Occipital lobe (tissue), 2 donors: ENCODE results near the gene PCID2. TPM values are rescaled to one million over a fixed set of nuclear protein-coding genes. Genes with fewer than 3 reads are reported as not detected.

Source experiments
- DNase-seq: peaks from one replicate; lab custom pipeline; 2025; lab: John Stamatoyannopoulos, UW
- total RNA-seq: library from RNA; depleted of rRNA; stranded (reverse); fragments of >200 nt; gene quantifications from one replicate; pipeline ENCODE4 v1.2.3, GENCODE V29; 2014

Gene PCID2
- total RNA-seq, 1 donor from 2014 or later, result 45.9 TPM

DNA sequence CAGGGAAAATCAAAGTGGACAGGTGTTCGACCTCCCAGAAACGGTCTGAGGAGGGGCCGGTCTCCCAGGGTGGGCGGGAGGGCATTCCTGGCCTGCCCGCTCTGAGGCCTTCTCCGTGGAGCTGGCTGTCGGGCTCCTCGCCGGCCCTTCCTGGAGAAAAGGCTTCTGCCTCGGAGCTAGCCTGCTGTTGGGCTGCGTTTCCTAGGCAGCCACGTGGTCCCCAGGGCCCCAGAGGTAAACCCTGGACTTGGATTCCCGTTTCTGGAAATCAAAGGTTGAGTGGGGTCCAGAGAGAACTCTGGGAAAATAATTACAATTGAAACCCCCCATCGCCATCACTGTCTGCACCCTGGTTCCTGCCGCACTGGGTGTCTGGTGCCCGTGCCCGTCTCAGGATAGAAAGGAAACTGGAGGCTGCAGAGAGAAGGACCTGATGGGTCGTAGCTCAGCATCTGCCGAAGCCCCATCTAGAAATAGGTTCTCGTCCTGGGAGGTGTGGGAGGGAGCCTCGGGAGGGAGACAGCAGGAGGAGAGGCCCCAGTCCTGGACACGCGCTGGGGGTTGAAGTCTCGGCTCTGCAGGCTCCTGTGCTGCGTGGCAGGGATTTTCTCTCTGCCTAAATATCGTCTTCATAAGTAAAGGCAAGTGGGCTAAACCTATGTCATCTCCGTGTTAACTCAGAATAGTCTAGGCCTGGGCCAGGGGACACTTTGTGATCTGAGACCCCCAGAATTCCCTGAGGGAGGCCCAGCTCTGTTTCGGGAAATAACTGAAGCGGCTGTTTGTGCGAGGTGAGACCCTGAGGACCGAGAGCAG lies 57.7 kb downstream of the PCID2 start:
- no peak for DNase-seq

DNA sequence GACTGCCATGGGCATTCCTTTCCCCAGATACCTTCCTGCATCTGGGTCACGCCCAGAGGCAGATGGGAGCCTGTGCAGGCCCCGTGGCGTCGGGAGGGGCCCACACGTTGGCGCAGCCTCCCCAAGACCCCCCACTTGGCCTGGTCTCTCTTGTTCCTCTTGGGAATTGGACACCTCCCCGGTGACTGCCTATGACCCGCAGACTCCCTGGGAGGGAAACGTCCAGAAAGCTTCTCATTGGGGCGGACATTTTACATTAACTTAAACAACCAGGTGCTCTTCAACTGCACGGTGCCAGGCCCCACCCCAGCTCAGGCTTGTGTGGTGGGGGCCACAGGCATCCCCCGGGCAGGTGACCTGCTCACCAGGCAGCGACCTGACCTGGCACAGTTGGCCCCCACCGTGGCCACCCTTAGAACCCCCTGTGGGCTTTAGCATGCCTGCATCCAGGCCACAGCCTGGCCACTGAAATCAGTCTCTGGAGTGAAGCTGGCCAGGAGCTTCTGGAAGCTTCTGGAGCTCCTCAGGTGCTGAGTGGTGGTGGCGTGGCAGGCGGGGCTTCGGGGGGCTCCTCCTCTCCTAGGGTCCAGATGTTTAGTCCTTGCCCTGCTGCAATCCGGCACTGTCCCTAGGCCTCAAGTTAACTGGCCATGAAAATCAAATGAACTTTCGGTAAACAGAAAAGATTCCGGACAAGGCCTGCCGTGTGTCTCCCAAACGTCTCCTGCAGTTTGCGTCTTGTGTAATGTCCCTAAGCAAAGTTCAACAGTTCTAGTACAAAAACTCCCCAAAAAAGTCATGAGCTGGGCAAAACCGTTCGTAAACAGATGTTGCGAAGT lies 58.5 kb downstream of the PCID2 start:
- no peak for DNase-seq

DNA sequence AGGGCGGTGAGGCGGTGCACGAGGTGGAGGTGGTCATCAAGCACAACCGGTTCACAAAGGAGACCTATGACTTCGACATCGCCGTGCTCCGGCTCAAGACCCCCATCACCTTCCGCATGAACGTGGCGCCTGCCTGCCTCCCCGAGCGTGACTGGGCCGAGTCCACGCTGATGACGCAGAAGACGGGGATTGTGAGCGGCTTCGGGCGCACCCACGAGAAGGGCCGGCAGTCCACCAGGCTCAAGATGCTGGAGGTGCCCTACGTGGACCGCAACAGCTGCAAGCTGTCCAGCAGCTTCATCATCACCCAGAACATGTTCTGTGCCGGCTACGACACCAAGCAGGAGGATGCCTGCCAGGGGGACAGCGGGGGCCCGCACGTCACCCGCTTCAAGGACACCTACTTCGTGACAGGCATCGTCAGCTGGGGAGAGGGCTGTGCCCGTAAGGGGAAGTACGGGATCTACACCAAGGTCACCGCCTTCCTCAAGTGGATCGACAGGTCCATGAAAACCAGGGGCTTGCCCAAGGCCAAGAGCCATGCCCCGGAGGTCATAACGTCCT lies 59.4 kb downstream of the PCID2 start:
- no peak for DNase-seq

DNA sequence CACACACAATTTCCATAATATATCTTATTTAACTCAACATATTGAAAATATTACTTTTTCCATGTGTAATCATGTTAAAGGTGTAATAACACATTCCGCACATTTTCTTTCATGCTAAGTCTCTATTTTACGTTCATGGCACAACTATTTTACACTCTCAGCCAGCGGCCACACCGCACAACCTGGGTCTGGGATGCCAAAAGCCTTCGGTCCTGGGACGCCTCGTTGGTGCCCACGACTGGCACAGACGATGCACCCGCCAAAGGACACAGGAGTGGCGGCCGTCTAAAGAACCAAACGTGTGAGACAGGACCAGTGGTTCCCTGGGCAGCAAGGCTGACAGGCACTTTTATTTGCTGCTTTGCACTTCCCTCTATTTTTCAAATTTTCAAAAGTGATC lies 60.1 kb downstream of the PCID2 start:
- DNase-seq, result no peak

DNA sequence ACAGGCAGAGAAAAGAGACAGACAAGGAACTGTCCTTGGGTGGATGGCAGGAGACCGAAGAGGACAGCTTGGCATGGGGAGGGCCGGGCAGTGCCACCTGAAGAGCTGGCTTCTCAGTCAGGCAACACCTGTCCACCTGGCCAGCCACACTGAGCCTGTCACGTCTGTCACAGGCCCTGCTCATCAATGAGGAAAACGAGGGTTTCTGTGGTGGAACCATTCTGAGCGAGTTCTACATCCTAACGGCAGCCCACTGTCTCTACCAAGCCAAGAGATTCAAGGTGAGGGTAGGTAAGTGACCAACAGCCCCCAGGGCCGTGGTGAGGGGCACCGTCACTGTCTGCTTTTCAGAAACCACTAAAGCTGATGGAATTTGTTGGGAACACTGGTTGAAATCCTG lies 61.3 kb downstream of the PCID2 start:
- no peak for DNase-seq

DNA sequence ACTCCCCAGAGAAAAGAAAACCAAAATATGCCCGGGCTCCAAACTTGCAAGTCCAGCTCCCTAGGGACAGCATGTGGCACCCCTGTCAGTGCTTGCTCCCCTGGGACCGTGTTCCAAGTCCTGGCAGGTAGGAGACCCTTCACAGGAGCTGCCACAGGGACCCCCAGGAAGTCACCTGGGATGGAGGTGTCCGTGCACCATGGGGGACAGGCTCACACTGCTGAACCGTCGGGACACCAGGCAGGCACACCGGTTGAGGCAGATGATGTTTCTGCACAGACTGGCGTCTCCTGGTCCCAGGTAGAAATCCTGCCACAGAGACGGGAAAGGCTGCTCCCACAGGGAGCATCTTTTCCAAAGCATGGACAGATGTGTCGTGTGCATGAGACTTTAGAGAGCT lies 61.7 kb downstream of the PCID2 start:
- DNase-seq, result no peak

DNA sequence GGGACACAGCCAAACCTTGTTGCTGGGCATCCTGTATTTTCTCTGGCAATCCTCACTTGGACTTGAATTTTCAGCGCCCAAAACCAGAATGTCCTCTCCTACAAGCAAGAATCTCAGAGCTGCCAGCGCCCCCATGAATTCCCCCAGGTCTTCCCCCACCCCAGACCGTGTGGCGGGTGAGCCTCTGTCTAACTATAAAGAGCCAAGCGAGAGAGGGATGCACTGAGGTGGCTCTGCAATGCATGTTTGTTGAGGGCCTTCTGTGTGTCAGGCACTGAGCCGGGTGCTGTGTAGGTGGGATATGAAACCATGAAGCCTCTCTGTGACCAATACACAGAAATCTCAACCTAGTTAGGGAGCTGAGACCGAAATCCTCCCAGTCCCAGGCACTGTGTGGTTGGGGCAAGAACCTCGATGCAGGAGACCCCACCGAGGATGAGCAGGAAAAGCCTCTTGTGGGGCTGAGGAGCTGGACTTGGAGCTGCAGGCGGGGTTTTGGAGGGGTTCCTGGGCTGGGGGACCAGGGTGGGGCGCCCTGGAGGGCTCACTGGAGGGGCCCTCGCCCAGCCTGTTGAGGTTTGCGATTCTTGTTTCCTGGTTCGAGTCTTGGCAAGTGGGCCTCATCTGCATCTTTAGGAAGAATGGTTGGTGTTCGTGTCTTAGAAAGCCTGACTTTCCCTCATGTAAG lies 62.4 kb downstream of the PCID2 start:
- DNase-seq, result no peak

DNA sequence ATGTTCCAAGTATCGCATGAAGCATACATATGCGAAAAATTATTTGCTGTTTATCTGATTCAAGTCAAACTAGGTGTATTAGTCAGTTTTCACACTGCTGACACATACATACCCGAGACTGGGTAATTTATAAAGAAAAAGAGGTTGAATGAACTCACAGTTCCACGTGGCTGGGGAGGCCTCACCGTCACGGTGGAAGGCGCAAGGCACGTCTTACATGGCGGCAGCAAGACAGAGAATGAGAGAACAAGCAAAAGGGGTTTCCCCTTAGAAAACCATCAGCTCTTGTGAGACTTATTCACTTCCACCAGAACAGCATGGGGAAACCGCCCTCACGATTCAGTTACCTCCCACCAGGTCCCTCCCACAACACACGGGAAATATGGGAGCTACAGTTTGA lies 63.0 kb downstream of the PCID2 start:
- DNase-seq, result no peak

DNA sequence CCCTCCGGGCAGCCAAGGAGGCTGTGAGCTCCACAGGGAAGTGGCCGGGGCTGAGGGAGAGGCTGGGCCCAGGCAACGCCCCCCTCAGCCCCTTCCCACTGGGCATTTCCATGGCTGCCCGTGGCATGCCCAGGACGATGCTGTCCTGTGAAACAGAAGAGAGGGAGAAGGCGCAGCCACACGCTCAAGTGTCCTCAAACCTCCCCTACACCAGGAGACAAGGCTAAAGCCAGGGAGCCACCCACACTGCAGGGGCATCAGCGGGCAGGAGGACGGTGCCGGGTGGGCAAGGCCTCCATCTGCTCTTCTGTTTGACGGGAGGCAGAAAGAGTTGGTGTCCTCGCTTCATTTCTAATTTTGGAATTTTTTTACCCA lies 64.2 kb downstream of the PCID2 start:
- DNase-seq, result no peak

DNA sequence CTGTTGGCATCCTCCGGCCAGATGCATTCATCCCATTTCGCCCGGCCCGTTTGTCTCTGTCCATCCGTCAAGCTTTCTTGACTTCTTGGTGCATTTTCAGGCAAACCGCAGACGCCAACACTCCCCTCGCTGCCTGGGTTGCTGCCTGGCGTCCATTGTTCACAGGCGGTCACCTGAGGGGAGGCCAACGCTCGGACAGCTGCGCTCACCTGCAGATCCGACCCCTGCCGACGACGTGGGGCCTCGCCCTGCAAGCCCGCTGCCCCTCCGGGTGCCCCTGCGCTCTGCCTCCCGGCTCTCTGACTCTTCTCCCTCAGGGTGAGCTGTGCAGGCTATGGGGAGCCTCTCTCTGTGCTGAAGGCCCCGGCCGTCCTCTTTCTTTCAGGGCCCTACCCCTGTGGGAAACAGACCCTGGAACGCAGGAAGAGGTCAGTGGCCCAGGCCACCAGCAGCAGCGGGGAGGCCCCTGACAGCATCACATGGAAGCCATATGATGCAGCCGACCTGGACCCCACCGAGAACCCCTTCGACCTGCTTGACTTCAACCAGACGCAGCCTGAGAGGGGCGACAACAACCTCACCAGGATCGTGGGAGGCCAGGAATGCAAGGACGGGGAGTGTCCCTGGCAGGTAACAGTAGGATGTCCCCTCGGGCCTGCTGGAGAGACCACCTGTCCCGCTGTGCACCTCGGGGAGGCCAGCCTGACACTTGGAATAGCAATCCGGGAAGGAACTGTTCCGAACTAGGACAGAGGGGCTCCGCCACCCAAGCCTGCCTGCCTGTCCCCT lies 64.8 kb downstream of the PCID2 start:
- DNase-seq, result no peak

DNA sequence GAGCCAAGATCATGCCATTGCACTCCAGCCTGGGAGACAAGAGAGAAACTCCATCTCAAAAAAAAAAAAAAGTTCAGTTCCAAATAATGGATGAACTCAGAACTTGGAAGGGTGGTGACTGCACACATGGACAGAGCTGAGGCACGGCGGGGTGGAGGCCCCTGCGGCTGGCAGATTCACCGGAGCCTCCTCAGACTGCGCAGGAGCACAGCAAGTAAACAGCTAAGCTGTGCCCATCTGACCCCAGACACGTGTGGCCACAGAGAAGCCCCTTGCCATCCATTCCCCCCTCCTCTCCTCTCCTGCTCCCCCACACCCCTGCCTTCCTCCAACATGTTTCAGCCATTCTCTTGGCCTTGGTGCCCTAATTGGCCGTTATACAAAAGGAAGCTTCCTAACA lies 65.6 kb downstream of the PCID2 start:
- DNase-seq, result no peak

DNA sequence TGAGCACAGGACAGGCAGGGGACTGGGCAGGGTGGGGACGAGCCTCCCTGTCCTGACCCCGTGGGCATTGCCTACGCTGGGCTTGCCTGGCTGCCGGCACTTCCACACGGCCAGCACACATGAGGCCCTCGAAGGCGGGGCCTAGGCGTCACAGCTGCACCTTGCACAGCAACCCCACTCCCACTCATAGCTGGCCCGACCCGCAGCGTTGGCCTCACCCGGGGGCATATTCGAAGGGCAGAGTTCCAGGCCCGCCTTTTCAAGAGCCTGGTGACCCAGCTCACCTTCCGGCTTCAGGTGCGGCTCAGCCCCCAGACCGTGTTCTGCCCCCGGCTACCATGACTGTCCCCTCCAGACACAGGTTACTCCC lies 66.9 kb downstream of the PCID2 start:
- no peak for DNase-seq

DNA sequence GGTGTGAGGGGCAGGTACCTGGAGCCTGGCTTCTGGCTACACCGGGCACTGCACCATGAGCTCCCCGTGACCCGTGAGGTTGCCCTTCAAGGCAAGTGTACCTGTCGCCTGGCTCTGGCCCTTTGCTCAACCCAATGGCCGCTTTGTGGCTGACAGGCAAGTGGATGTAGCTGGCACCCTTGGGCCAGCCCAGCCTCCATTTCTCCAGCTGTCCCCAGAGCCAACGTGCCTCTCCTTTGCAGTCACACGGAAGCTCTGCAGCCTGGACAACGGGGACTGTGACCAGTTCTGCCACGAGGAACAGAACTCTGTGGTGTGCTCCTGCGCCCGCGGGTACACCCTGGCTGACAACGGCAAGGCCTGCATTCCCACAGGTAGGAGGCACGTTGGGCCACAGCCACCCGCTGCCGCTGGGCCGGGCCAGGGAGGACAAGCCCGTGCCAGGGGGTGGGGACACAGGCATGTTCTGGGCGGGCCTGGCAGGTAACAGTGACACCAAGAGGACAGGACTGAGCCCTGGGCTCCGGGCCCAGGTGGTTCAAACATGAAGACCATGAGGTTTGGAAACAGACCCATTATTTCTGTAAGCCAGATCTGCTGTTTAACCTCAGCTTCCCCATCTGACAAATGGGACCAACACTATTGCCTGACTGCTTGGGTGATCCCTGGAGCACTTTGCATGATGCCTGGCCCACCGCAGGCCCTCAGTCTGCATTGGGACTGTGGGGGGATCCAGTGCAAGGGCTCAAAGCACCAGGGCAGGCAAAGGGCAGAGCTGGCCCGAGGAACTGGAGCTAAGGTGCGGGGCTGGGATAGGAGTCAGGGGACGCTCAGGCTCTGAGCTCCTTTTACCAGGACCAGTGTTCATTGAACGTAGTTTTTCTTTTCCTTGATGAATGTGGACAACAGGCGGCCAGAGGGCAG lies 67.5 kb downstream of the PCID2 start:
- DNase-seq, result no peak

DNA sequence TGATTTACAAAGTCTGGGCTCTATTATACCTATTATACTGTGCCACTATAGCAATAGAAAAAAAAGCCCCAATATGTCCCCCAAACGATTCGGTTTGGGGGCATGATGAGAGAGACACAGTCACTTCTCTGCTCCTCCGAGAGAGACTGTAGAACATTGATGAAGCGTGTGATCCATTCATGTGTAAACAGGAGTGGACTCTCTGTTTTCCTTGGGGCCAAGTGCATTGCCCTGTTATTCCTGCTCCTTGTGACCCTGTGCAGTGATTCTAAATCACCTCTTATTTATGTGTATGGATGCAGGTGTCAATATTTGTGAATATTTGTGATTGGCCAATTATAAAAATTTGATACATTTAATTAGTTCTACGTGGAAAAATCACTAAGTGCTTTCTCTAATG lies 68.9 kb downstream of the PCID2 start:
- no peak for DNase-seq

DNA sequence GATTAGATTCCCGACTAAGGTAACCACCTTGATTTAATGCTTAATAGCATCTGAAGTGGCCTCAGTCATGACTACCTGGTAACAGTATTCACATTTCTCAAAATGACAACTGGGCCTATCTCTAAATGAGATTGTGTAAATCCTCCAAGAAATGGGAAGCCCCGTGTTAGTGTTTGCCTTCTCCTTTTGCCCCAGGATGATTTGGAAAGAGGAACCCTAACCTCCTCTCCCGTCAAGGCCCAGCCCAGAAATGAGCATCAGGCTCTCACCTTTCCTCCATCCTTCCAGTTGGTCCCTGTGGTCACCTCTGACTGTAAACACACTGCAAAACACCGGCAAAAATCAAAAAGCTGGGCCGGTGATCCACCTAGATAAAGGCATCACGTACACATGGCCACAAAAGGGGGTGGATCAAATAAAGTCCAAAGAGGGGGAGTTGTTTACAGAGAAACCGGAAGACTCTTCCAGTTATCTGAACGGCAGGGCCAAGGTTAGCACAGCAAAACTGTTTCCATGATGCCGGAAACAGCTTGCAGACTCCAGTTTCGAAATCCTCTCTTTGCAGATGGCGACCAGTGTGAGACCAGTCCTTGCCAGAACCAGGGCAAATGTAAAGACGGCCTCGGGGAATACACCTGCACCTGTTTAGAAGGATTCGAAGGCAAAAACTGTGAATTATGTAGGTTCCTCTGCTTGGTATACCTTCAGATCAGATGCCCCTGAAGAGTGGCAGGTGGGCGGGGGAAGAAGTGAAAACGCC lies 69.5 kb downstream of the PCID2 start:
- DNase-seq, result no peak

DNA sequence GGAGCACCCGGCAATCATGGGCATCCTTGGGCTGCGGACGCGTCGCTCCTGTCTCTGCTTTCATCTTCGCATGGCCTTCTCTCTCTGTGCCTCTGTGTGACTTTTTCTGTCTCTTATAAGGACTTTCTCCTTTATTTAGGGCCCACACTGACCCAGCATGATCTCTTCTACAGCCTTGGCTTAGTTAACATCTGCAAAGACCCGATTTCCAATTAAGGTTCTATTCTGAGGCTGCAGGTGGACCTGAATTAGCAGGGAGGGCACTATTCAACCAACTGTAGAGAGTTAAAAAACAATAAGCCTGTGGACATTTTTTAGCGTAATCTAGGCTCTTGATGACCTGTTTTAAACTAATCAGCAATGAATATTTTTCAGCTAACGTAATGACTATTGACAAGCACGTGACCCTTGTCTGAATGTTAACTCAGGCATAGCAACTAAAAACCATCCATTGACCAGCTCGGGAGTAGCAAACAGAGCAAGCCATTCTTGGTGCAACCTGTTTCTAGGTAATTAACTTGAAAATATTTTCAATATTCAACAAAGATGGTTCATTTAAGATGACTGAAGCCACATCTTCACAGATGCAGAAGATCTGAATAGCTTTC lies 70.7 kb downstream of the PCID2 start:
- no peak for DNase-seq

DNA sequence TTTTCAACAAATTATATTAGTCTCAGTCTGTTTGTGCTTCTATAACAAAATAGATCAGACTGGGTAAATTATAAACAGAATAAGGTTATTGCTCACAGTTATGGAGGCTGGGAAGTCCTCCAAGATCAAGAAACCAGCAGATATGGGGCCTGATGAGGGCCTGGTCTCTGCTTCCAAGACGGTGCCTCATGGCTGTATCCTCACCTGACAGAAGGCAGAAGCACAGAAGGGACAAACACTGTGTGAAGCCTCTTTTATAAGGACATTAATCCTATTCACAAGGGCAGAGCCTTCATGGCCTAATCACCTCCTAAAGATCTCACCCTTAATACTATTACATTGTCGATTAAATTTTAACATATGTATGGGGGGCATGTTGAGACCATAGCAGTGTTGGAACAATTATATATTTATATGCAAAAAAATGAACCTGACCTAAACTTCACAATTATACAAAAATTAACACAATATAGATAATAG lies 73.1 kb downstream of the PCID2 start:
- no peak for DNase-seq

DNA sequence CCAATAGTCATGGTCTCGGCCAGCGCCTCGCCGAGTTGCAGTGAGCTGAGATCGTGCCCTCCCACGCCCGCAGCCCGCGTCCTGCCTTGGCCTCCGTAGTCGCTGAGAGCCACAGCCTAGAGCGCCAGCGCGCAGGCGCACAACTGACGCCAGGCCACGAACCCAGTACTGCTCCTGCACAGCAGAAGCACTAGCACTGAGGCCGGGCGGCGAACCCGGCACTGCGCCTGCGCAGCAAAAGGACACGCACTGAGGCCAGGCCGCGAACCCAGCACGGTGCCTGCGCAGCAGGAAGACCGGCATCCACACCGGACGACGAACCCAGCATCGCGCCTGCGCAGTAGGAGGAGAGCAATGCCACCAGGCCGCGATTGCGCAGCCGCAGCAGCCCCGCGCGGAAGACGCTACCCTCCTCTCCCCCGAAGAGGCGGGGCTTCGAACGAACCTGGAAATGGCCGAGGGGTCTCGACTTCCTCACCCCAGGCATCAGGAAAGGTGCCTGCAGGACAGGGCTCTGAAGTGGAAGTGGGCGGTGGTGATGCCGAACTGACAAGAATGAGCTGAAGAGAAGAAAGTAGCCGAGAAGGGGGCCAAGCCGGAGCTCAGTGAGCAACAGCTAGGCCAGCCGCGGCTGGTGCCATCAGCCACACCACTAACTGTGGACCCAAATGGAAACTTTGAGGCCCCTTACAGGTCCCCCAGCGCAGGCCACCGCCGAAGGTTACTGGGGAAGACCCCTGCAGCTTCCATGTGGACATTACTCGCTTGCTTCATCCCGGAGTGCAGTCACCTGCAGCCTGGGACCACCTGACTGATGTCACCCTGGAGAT lies 78.3 kb downstream of the PCID2 start:
- no peak for DNase-seq
